OCI-LY1 (cell line): ENCODE measurements around the gene PFKP.

Experiments used
- H2AFZ ChIP-seq: fragments of 200-600 bp; sonication (generic), shearing (Covaris generic); 2 replicates; pipeline ENCODE4 v1.6.0; 2014; ENCODE audit warnings: antibody characterized with exemption, mild to moderate bottlenecking, low read length
- H3F3A ChIP-seq: fragments of 200-600 bp; sonication (generic), shearing (Covaris generic); 2 replicates; pipeline ENCODE4 v1.6.0; 2014; ENCODE audit warnings: mild to moderate bottlenecking, antibody characterized with exemption, low read length, moderate library complexity; ENCODE audit not compliant: insufficient read depth
- H3K27ac ChIP-seq: fragments of 200-600 bp; sonication (generic); 2 replicates; pipeline ENCODE4 v1.5.1; 2014; ENCODE audit warnings: low read length, mixed run types, mild to moderate bottlenecking, low read depth; ENCODE audit not compliant: poor library complexity, severe bottlenecking
- H3K27me3 ChIP-seq: fragments of 200-600 bp; sonication (generic); 2 replicates; pipeline ENCODE4 v1.6.0; 2014; ENCODE audit warnings: antibody characterized with exemption, mild to moderate bottlenecking, low read length, moderate library complexity; ENCODE audit not compliant: insufficient read depth
- H3K36me3 ChIP-seq: fragments of 200-600 bp; sonication (generic); 2 replicates; pipeline ENCODE4 v1.6.1; 2014; ENCODE audit warnings: mild to moderate bottlenecking, antibody characterized with exemption, low read length, moderate library complexity, mixed read lengths; ENCODE audit not compliant: insufficient read depth
- H3K4me1 ChIP-seq: fragments of 200-600 bp; sonication (generic); 2 replicates; pipeline ENCODE4 v1.5.1; 2014; ENCODE audit warnings: mild to moderate bottlenecking, low read length, moderate library complexity; ENCODE audit not compliant: insufficient read depth, severe bottlenecking
- H3K4me2 ChIP-seq: fragments of 200-600 bp; sonication (generic), shearing (Covaris generic); 2 replicates; pipeline ENCODE4 v1.6.1; 2014; ENCODE audit warnings: low read length
- H3K4me3 ChIP-seq: fragments of 200-600 bp; sonication (generic); 2 replicates; pipeline ENCODE4 v1.5.1; 2014; ENCODE audit warnings: low read length, low read depth, mild to moderate bottlenecking, mixed read lengths; ENCODE audit not compliant: poor library complexity, severe bottlenecking
- H3K79me2 ChIP-seq: fragments of 200-600 bp; shearing (Covaris generic); 2 replicates; pipeline ENCODE4 v1.6.1; 2016; ENCODE audit warnings: mixed run types, low read length, mixed read lengths; ENCODE audit not compliant: insufficient read depth
- H3K9ac ChIP-seq: fragments of 200-600 bp; sonication (generic), shearing (Covaris generic); 2 replicates; pipeline ENCODE4 v1.6.1; 2014; ENCODE audit warnings: mild to moderate bottlenecking, low read length, mixed read lengths
- H3K9me2 ChIP-seq: fragments of 200-600 bp; sonication (generic), shearing (Covaris generic); 2 replicates; pipeline ENCODE4 v1.6.1; 2014; ENCODE audit warnings: low read depth, mild to moderate bottlenecking, low read length, mixed read lengths
- H3K9me3 ChIP-seq: fragments of 200-600 bp; shearing (Covaris generic); 2 replicates; pipeline ENCODE4 v1.6.1; 2014; ENCODE audit warnings: low read length, mixed read lengths
- H4K20me1 ChIP-seq: fragments of 200-600 bp; sonication (generic), shearing (Covaris generic); 2 replicates; pipeline ENCODE4 v1.6.0; 2016; ENCODE audit warnings: mild to moderate bottlenecking, low read length; ENCODE audit not compliant: insufficient read depth
- CTCF ChIP-seq: fragments of 200-600 bp; sonication (generic), shearing (Covaris generic); IDR thresholded peaks from 2 replicates; pipeline ENCODE4 v1.5.1; 2017; ENCODE audit warnings: mild to moderate bottlenecking, antibody characterized with exemption, low read length, moderate library complexity, mixed read lengths
- EZH2 ChIP-seq: fragments of 200-600 bp; sonication (generic), shearing (Covaris generic); IDR thresholded peaks from 2 replicates; pipeline ENCODE4 v1.8.0; 2017; ENCODE audit warnings: borderline replicate concordance, mixed run types, mild to moderate bottlenecking, antibody characterized with exemption, low read length, moderate library complexity, mixed read lengths

Gene PFKP

GRCh38 chr10:3091921-3092320, 24.6 kb downstream of the PFKP start:
- Histone ChIP-seq H3K4me1 (no peaks in the 10 kb centered on the region), H4K20me1 (peaks cover 4% of the 10 kb centered on the region; the same call in 1 of the 2 replicates), H3K4me2 (no peak overlapping the region), H3K79me2 (peaks cover 69% of the 10 kb centered on the region), H3K9ac (no peak overlapping the region), H3K27me3 (no peaks in the 10 kb centered on the region), H3K9me2 (no peaks in the 10 kb centered on the region), H3K9me3 (no peaks in the 10 kb centered on the region), H2AFZ (no peak overlapping the region), H3K36me3 (peaks cover 67% of the 10 kb centered on the region), H3F3A (no peaks in the 10 kb centered on the region), H3K4me3 (no peak overlapping the region), H3K27ac (no peak overlapping the region)
- TF ChIP-seq CTCF (no peak), EZH2 (no peak)

- no peaks in the 10 kb centered on the region for H3F3A ChIP-seq
- H3K4me3 ChIP-seq, result no peak overlapping the region
- H3K9me2 ChIP-seq, result no peaks in the 10 kb centered on the region
- no peak overlapping the region for H3K4me2 ChIP-seq
- H2AFZ ChIP-seq, result no peak overlapping the region
- H3K36me3 ChIP-seq, result peaks cover 63% of the 10 kb centered on the region
- TF ChIP-seq CTCF (no peak), EZH2 (no peak)
- no peaks in the 10 kb centered on the region for H3K4me1 ChIP-seq
- no peaks in the 10 kb centered on the region for H3K27me3 ChIP-seq
- H3K27ac ChIP-seq, result no peak overlapping the region
- H3K79me2 ChIP-seq, result peaks cover 57% of the 10 kb centered on the region
- no peak overlapping the region for H3K9ac ChIP-seq
- H4K20me1 ChIP-seq, result peaks cover 6% of the 10 kb centered on the region; the same call in 1 of the 2 replicates
- H3K9me3 ChIP-seq, result no peaks in the 10 kb centered on the region
These were observed 26.6 kb downstream of the PFKP start for GRCh38 chr10:3093996-3094395.

- H3K9me3 ChIP-seq, result no peaks in the 10 kb centered on the region
- H3K9ac ChIP-seq, result no peak overlapping the region
- peaks cover 6% of the 10 kb centered on the region; the same call in 1 of the 2 replicates for H4K20me1 ChIP-seq
- H3K4me1 ChIP-seq, result no peaks in the 10 kb centered on the region
- H2AFZ ChIP-seq, result no peak overlapping the region
- H3K27ac ChIP-seq, result no peak overlapping the region
- H3K36me3 ChIP-seq, result peaks cover 66% of the 10 kb centered on the region
- no peaks in the 10 kb centered on the region for H3K27me3 ChIP-seq
- H3K4me2 ChIP-seq, result no peak overlapping the region
- peaks cover 53% of the 10 kb centered on the region for H3K79me2 ChIP-seq
- TF ChIP-seq EZH2 (no peak), CTCF (no peak)
- no peaks in the 10 kb centered on the region for H3F3A ChIP-seq
- H3K9me2 ChIP-seq, result no peaks in the 10 kb centered on the region
- H3K4me3 ChIP-seq, result no peak overlapping the region
These were observed 27.3 kb downstream of the PFKP start for GRCh38 chr10:3094609-3095036.
